HG03097 (cell line): Measurements from ENCODE around the gene NEGR1.

ENCODE experiments used
- ATAC-seq: cut with Tn5 transposase; IDR thresholded peaks from one replicate; pipeline ENCODE4 v1.9.1; 2021; ENCODE audit not compliant: unreplicated experiment, low FRiP score

Gene NEGR1

DNA sequence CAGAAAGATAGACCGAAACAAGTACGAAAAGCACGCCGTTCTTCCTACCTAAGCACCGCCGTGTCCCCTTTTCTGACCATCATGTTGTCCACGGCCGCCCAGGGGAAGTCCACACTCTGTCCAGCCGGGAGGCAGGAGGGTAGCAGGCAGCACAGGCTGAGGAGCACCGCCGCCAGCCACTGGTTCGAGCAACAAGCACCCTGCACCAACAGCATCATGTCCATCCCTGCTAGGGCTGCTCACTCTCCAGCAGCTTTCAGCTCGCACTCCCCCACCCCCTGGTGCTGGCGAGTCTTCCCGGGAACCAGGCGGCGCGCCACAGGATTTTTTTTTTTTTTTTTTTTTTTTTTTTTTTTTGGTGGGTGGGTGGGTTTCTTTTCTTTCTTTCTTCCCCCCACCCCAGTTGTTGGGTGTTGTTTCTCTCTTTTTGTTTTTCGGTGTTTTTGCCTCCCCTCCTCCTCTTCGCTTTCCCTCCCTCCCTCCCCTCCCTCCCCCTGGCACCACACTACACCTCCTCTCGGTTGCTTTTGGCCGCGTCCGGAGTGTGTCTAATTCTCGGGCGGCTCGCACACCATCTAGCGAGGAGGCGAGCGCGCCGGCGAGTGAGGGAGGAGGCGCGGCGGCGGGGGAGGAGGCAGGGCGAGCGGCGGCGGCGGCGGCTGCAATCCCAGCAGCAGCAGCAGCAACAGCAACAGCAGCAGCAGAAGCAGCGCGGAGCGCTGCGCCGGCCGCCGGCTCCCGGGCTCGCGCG is at the start of gene NEGR1:
TSS of gene NEGR1 (minus strand) at position 269 of the 751 bp plus-strand sequence.
- peak; percentile 59 for ATAC-seq

DNA sequence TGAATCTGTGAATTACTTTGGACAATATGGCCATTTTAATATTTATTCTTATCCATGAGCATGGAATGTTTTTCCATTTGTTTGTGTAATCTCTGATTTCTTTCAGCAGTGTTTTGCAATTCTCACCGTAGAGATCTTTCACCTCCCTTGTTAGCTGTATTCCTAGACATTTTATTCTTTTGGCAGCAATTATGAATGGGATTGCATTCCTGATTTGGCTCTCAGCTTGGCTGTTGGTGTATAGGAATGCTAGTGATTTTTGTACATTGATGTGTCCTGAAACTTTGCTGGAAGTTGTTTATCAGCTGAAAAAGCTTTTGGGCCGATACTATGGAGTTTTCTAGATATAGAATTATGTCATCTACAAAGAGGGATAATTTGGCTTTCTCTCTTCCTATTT is 44.2 kb upstream of the NEGR1 start:
- no peak for ATAC-seq

DNA sequence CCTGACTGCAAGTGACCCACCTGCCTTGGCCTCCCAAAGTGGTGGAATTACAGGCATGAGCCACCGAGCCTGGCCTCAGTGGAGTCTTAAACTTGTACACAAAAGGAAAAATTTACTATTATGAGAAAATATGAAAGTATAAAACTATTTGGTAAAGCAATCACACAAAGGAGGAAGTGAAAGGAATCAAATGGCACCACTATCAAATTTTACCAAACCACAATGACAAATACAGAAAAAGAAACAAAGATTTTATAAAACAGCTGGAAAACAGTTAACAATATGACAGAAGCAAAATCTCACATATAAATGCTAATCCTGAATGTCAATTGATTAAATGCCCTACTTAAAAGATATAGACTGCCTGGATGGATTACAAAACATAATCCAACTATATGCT is 42.1 kb upstream of the NEGR1 start:
- no peak for ATAC-seq

DNA sequence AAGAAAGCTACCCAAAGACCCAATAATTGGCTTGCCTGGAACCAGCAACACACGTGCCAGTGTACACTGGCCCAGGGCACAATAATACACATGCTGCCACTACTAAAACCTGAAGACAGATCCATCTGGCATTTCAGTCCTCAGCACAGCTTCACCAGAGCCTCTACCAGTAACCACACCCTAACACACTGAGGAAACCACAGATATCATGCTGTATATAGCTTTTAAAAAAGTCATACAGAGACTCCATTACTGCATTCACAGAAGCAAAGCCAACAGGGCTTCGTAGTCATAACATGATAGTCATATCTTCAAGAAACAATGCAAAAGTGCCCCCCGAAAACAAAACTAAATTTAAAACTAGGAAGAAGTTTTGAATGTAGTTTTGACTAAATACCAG is 40.6 kb upstream of the NEGR1 start:
- ATAC-seq: no peak

DNA sequence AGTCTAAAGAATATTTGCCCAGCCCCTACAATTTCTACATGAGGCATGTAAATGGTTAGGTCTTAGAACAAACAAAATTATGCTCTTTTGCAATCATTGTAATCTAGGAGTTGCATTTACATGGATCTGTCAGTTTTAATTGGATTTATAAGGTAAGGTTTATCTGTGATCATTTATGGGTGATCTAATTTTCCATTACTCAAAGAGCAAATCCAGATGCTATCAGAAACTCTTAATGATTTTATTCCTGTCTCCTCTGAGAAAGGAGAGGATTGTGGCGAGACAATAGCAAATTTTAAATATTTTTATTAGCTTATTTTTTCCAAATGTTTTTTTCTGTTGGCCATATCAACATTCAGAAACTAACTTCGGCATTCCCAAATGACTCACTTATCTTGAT is 14.2 kb upstream of the NEGR1 start:
- ATAC-seq: no peak

DNA sequence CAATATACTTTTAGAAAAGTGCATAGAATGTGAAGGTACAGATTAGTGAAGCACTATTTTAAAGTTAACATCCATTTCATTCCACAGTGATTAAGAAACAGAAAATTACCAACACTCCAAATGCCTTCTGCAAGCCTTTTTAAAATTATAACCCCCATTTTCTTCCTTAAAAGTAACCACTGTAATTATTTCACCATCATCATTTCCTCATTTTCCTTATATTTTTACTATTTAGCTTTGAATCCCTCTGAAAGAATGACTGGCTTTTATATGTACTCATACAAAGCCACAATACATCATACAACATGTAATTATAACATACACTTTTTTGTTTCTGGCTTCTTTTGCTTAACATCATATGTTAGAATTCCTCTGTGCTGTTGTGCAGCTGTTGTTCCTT is 6.5 kb upstream of the NEGR1 start:
- ATAC-seq: no peak

DNA sequence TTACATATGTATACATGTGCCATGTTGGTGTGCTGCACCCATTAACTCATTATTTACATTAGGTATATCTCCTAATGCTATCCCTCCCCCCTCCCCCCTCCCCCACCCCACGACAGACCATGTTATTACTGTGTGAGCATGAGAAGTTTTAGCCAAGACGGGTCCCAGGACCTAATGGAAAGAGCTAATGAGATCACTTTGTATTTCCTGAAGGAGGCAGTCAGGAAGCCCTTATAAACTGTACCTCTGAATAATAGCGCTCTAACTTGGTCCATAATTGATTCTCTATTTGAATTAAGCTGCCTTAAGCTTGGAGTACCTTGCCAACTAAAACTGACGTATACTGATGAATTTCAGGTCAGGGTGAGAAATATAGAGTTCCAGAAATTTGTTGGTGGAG is 4.1 kb upstream of the NEGR1 start:
- no peak for ATAC-seq

DNA sequence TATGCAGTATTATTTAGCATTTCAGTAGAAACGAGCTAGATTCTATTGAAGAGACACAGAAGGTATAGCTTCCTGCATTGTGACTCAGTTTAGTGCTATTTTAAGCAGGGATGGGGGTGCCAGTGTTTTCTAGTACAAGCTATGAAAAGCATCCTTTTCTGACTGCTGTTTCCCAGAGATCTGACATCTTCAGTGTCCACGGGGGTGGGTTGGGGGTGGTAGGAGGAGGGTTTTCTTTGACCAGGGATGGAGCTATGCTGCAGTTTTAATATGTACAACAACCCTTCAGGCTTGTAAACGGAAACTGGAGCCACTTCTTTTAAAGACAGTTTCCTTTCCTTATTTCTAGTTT is 2.7 kb upstream of the NEGR1 start:
- ATAC-seq: no peak

DNA sequence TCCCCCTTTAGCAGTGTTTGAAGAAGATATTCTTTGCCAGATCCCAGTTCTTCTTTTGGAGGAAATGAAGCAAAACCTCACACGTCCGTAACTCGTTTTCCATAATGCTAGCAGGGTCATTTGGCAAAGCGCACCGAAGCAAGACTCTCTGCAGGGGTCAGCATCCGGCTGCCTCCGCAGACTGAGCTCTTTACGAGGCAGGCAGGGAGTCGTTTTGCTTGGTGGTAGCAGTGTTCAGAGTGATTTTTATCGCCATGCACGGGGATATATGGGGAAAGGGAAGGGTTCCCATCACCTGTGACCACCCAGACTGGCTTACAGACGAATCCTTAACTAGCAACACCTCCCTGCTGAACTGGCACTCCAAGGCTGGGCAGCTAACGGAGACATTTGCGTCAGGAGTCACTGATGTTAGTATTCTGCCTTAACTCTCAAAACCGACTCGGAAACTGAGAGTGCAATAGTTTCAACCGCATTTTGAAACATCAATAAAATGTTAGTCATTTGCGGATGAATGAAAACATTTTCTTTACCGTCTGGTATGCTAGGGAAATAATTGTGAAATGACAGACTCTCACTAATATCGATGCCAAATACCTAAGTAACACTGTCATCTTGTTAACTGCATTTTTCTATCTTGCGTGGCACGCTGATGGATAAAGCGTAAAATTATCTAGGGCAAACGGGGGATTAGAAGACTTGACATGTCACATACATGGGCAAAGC is 2.2 kb upstream of the NEGR1 start:
- peak; percentile 79 for ATAC-seq

DNA sequence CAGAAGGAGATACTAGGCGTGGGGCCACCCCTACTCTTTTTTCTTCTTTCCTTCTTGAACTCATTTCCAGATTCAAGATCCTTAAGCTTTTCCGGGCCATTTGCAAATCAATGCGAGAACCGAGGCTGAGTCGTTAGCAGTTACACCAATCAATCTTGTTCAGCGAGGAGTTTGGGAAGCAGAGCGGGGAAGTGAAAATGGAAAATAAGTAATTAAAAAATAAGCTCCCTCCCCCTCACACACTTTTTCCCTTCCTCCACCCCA is 1.7 kb upstream of the NEGR1 start:
- ATAC-seq: no peak

DNA sequence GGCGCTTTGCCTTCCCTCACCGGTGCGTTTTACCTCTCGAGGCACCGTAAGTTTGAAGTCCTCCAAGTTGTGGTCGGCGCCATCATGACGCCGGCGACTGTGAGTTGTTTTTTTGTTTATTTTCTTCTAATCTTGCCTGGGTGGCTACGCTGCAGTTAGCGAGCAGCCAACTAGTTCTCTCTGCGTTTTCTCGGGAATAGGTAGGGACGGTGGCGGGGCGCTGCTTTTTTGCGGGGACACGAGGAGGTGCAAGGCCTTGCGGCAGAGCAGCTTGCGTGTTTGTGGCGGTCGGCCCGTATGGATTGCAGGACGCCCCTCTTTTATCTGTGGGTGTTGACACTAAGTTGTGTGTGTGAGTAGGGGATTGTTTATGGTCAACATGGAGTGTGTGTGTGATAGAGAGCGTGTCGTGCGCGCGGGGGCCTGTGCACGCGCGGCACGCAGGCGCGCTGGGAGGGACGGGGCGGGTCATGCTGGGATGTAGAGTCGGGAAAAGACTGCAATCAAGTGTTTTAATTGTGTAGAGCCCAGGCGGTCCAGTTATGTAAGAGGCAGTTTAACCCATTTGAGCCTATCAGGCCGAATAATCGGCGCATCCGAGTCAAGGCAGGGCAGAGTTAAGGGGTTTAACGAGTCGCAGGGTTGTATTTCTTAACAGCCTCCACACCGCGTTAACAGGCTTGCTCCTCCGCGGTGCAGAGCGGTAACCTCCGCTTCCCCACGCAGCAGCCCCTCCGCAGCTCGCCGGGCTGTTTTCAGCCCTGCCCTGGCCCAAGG is 1.2 kb upstream of the NEGR1 start:
- no peak for ATAC-seq

DNA sequence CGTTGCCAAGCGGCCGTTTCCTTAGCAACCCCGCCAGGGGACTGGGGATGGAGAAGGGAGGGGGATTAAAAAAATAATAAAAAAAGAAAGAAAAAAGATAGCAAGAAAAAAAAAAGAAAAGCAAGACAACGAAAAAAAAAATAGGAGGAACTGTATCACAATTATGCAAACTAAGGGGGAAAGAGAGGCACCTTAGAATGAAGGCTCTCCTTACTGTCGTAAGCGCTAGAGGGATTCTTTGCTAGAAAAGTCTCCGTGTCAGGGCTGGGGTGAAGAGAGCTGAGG is 625 bp upstream of the NEGR1 start:
- ATAC-seq: no peak

DNA sequence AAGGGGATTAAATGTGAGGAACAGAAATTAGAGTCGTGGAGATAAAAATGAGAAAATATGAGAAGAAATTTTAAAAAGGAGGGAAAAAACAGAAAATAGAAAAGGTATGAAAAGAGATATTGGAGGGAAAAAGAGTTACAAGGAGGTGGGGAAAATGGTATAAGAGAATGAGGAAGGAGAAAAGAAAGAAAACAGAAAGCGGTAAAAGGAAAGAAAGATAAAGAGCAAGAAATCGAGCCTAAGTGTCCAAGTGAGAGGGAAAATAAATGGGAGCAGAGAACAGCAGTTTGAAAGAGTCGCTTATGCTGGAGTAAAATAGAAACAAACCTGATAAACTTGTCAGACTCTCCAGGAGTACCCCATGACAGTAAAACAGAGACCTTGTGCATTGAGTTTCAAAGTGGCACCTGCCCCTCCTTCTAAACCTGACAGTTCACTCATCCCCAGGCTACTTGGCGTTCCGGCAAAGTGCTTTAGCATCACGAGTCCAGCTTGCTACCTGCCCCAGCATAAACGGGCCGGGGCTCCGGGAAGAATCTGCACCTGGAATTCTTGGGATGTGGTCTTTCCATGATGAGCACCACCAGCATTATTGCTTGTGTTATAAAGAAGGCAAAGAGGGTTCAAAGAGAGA is 585 bp downstream of the NEGR1 start:
- no peak for ATAC-seq

DNA sequence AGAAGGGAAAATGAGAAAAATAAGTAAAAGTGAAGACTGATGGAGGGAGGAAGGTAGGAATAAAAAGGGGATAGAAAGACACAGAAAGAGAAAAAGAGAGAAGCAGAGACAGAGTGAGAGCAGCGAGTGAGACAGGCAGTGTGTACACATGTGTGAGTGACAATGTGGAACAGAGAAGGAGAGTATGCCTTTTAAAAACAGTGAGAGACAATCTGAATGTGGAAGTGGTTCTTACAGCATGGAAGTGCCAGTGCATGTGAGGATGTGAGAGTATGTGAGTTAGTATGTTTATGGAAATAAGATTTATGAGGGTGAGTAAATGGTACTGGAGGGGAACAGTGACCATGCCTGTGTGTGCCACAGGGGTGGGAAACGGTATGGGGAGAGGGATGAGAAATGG is 1.2 kb downstream of the NEGR1 start:
- ATAC-seq: no peak

DNA sequence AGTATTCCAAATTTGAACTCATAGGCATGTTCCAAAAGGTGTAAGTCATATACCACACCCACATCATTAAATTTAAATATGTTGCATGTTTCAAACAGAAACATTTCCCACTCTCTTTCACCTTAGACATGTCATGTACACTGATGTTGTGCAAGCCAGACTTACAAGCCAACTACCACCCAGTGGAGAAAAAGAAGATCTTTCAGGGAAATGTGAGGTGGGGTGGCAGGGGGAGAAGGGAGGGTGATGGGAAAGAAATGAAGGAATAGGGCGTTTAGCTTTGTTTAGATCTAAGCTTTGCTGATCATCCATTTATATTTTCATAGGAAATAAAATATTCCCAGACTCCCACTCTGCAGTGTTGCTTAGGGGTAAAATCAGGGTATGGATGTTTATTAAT is 1.6 kb downstream of the NEGR1 start:
- no peak for ATAC-seq

DNA sequence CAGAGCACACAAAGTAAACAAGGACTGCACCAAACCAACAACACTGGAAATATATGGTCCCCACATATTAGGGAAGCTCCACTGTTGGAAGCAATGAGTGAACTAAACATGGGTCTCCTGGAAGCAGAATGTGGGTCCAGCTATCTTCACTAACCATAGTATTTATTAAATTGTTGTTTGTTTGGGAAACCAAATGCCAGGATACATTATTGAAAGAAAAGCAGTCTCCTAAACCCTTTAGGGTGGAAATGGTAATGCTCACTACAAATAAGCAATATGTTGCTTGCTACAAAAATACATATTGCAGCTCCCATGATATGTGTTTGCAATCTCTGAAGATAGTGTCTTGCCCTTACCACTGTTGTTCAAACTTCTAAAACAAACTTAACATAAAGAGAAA is 2.2 kb downstream of the NEGR1 start:
- no peak for ATAC-seq

DNA sequence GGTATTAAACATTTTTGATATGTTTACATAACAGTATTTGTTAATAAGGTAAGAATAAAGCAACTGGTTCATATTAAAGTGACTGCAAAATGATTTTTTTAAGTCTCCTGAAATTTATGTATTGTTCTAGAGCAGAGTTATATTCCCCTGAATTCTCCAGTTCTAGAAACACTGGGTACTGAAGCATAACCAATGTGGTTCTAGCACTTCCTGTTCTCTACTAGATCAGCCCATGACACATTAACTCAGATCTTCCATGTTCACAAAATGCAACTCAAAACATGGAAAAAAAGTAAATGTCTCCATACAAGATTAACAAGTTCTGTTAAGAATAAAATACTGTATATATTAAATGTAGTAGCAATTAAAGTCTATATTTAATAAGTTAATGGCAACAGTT is 3.9 kb downstream of the NEGR1 start:
- no peak for ATAC-seq

DNA sequence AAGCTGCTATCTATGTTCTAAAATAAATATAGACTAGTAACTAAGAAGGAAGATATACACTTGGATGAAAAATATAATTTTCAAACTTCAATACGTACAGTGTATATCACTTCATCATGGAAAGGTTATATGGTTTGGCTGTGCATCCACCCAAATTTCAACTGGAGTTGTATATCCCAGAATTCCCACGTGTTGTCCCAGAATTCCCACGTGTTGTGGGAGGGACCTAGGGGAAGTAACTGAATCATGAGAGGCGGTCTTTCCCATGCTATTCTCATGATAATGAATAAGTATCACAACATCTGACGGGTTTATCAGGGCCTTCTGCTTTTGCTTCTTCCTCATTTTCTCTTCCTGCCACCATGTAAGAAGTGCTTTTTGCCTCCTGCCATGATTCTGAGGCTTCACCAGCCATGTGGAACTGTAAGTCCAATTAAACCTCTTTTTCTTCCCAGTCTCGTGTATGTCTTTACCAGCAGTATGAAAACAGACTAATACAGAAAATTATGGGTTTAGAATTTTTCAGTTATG is 10.7 kb downstream of the NEGR1 start:
- no peak for ATAC-seq

DNA sequence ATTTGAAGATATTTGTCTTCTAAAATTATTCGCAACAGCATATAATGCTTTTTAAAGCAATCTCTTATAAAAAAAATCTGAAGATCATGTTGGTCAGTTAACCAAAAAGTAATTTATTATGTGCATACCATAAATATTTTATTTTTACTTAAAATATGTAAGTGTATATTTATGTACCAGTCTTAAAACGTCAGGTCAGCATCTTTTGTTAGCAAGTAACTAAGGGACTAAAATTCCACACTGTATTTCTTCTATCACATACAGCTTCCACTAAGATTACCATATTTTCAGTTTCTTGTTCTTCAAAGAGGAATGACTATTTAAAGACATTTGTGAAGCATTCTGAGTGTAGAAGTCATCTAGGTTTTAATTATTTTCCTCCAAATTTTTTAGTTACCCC is 19.6 kb downstream of the NEGR1 start:
- ATAC-seq: no peak

DNA sequence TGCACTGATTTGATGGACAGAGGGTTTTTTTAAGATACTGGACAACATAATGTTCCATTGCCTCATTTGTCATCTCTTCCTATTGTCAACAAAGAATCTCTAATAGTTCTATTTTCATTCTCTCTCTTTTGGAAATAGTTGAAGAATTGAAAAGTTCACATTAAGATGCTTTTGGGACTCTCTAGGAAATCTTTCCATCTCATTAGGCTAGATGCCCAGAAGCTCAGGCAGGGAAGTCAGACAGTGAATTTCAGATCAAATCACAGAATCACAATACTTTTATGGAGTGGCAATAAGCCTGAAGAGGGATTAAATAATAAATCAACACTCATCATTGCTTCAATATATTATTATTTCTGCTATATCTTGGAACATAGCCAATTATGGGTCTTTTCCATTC is 29.2 kb downstream of the NEGR1 start:
- ATAC-seq: no peak

DNA sequence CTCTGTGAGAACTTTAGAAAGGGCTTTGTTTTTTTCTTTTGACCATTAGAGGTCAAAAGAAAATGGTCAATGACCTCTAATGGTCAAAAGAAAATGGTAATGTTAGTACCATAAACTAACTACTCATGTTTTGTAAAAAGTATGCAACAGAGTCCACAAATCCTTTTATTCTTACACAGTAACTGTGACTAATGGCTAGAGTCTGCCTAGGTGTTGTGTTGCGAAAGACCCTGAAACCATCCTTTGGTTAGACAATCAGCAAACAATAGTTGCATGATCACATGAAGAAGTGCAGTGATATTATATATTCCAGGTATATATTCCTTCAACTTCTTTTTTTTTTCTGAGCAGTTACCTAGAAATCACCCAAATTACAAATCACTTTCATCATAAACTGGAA is 40.9 kb downstream of the NEGR1 start:
- no peak for ATAC-seq
